Measurements from ENCODE around the gene CLTB. TPM values are rescaled to one million over a fixed set of nuclear protein-coding genes. Genes with fewer than 3 reads are reported as not detected.

The CLTB gene
- total and polyA plus RNA-seq, 2 of the 8 experiments (the other 6 are each of a cell fraction or from before 2014, with no cell fraction given) = 25.9 to 34.9 TPM

- TF ChIP-seq EP300 (IDR thresholded peaks at IDR 0.05; ENCODE audit: borderline replicate concordance in 1 of 2, low read depth in 2 of 2, low read length in 2 of 2) (no peak), GTF2F1 (IDR thresholded peaks at IDR 0.05; ENCODE audit: borderline replicate concordance, low read depth, low read length) (peak; percentile 51; the same call in 1 of the 2 replicates), SIX5 (IDR thresholded peaks at IDR 0.05; ENCODE audit: low read depth, low read length) (peak; percentile 50; the same call in 1 of the 2 replicates), TCF12 (IDR thresholded peaks at IDR 0.05; ENCODE audit: low read depth, low read length) (0 out of 2 replicates have a peak, but pooled peaks have one; percentile 2), SP4 (IDR thresholded peaks at IDR 0.05; ENCODE audit: low read length) (0 out of 2 replicates have a peak, but pooled peaks have one; percentile 74), CBX8 (IDR thresholded peaks at IDR 0.05; ENCODE audit: borderline replicate concordance, low read depth, low read length) (no peak), RBBP5 (IDR thresholded peaks at IDR 0.05; ENCODE audit: borderline replicate concordance, low read depth, low read length) (peak; percentile 92; the same call in 1 of the 2 replicates), POLR2A (IDR thresholded peaks at IDR 0.05; ENCODE audit: control extremely low read depth in 1 of 2, low read depth in 2 of 2, low read length in 2 of 2) (peak; percentile 93 to 98), YY1 (IDR thresholded peaks at IDR 0.05; ENCODE audit: low read depth, low read length) (peak; percentile 4; the same call in 1 of the 2 replicates), SIRT6 (IDR thresholded peaks at IDR 0.05; ENCODE audit: low read length) (no peak), CTCF (IDR thresholded peaks at IDR 0.05; ENCODE audit: control extremely low read depth in 1 of 3, insufficient read depth in 1 of 3, low read depth in 1 of 3, low read length in 3 of 3) (peak in 1 of 3 experiments; percentile 5; a peak in 2 of 4 replicates), SP1 (IDR thresholded peaks at IDR 0.05; ENCODE audit: low read depth, low read length) (no peak), CTBP2 (IDR thresholded peaks at IDR 0.05; ENCODE audit: borderline replicate concordance, insufficient read depth, insufficient read length, low read length) (no peak), CBX5 (IDR thresholded peaks at IDR 0.05; ENCODE audit: low read depth, low read length) (no peak), USF2 (IDR thresholded peaks at IDR 0.05; ENCODE audit: low read length) (no peak; the same call in 1 of the 2 replicates), SP2 (IDR thresholded peaks at IDR 0.05; ENCODE audit: low read length) (no peak), BRCA1 (IDR thresholded peaks at IDR 0.05; ENCODE audit: low read depth, low read length) (peak; percentile 90), CHD1 (IDR thresholded peaks at IDR 0.05; ENCODE audit: low read depth, low read length) (no peak), ZNF274 (IDR thresholded peaks at IDR 0.05; ENCODE audit: borderline replicate concordance, extremely low read depth, low read length) (no peak)
Measured at GRCh38 chr5:176361437-176362232, 54.7 kb downstream of the CLTB start, which contains the start of gene KIAA1191 (continued).

All from H1 (cell line).